ENCODE measurements around the gene PXK. TPM values are rescaled to one million over a fixed set of nuclear protein-coding genes. Genes with fewer than 3 reads are reported as not detected.

PXK gene
- total RNA-seq, 2 donors from 2014 or later, result 8.2 to 12.7 TPM

- intact Hi-C loops (cut with DNase I), result no loop called here
- WGBS, 2 donors, result 67 to 71% methylated on average over 3 of the region's 3 CpGs
- ATAC-seq, result no peak
Observed at GRCh38 chr3:58464866-58465265, 132.2 kb downstream of the PXK start.

GRCh38 chr3:58466899-58467563, 134.3 kb downstream of the PXK start:
- no peak overlapping the region for H3K4me3 ChIP-seq
- H3K36me3 ChIP-seq (replicated peaks in 1 of 2; ENCODE audit: insufficient read depth in 1 of 2, low read depth in 2 of 2), result no peaks in the 10 kb centered on the region
- intact Hi-C loops (cut with DNase I), result no loop called here
- H3K27me3 ChIP-seq, result no peaks in the 10 kb centered on the region
- TF ChIP-seq POLR2A (IDR thresholded peaks at IDR 0.05) (no peak), CTCF (IDR thresholded peaks at IDR 0.05) (no peak)
- H3K9me3 ChIP-seq, result no peaks in the 10 kb centered on the region
- WGBS, 2 donors, result 63 to 72% methylated on average over 4 of the region's 4 CpGs
- ATAC-seq, result peak; percentile 41
- DNase-seq, result no peak
- peak overlapping the region in 2 of 4 donors; percentile 45 to 54 for H3K27ac ChIP-seq
- H3K4me1 ChIP-seq, result peaks cover 31% of the 10 kb centered on the region

More at GRCh38 chr3:58464866-58465265, 132.2 kb downstream of the PXK start:
- peaks cover 13% of the 10 kb centered on the region for H3K4me1 ChIP-seq
- H3K9me3 ChIP-seq, result no peaks in the 10 kb centered on the region
- no peaks in the 10 kb centered on the region for H3K36me3 ChIP-seq (replicated peaks in 1 of 2; ENCODE audit: insufficient read depth in 1 of 2, low read depth in 2 of 2)
- H3K27me3 ChIP-seq, result no peaks in the 10 kb centered on the region
- TF ChIP-seq POLR2A (IDR thresholded peaks at IDR 0.05) (no peak), CTCF (IDR thresholded peaks at IDR 0.05) (no peak)
- no peak overlapping the region for H3K27ac ChIP-seq
- no peak overlapping the region for H3K4me3 ChIP-seq
- DNase-seq, result no peak

GRCh38 chr3:58469096-58469495, 136.4 kb downstream of the PXK start:
- Histone ChIP-seq H3K4me1 (peaks cover 21% of the 10 kb centered on the region), H3K9me3 (no peaks in the 10 kb centered on the region), H3K27ac (no peak overlapping the region), H3K4me3 (no peak overlapping the region), H3K36me3 (replicated peaks in 1 of 2; ENCODE audit: insufficient read depth in 1 of 2, low read depth in 2 of 2) (no peaks in the 10 kb centered on the region), H3K27me3 (no peaks in the 10 kb centered on the region)
- no peak for ATAC-seq
- DNase-seq, result no peak
- 85 to 87% methylated on average over 4 of the region's 4 CpGs for WGBS, 2 donors
- intact Hi-C loops (cut with DNase I), result no loop called here
- no peak for TF ChIP-seq CTCF (IDR thresholded peaks at IDR 0.05)
- no peak for TF ChIP-seq POLR2A (IDR thresholded peaks at IDR 0.05)

- intact Hi-C loops (cut with DNase I), result no loop called here
- Histone ChIP-seq H3K4me3 (no peak overlapping the region), H3K9me3 (no peaks in the 10 kb centered on the region), H3K4me1 (peaks cover 21% of the 10 kb centered on the region), H3K27ac (peak overlapping the region; percentile 44 to 80 (median 58)), H3K27me3 (no peaks in the 10 kb centered on the region), H3K36me3 (replicated peaks in 1 of 2; ENCODE audit: insufficient read depth in 1 of 2, low read depth in 2 of 2) (no peaks in the 10 kb centered on the region)
- TF ChIP-seq POLR2A (IDR thresholded peaks at IDR 0.05), result no peak
- no peak for TF ChIP-seq CTCF (IDR thresholded peaks at IDR 0.05)
- no peak for ATAC-seq
- 95 to 96% methylated on average over 12 of the region's 12 CpGs for WGBS, 2 donors
- DNase-seq, result no peak
Observed at GRCh38 chr3:58470363-58471024, 137.8 kb downstream of the PXK start.
